ENCODE data around the gene SEC14L5.

GRCh38 chr16:5002699-5003143 is 44.6 kb downstream of the SEC14L5 start:
- TF ChIP-seq CTCF (conservative IDR thresholded peaks at IDR 0.05; ENCODE audit: low read length) (no peak), EZH2phosphoT487 (IDR thresholded peaks at IDR 0.05; ENCODE audit: borderline replicate concordance) (no peak)

Data from Loucy (cell line).